Epithelial cell of proximal tubule (primary cell): ENCODE measurements around the gene FAM9B. TPM values are rescaled to one million over a fixed set of nuclear protein-coding genes. Genes with fewer than 3 reads are reported as not detected.

ENCODE experiments used
- DNase-seq: peaks from one replicate; pipeline ENCODE4 v3.0.0-alpha.2; 2011; ENCODE audit warnings: low read depth
- H3K4me3 ChIP-seq: 2 replicates; pipeline ENCODE4 v1.5.1; 2011; ENCODE audit warnings: low read depth, mild to moderate bottlenecking, low read length
- total RNA-seq: library from RNA; depleted of rRNA; stranded (reverse); fragments of >200 nt; gene quantifications from 2 replicates; pipeline ENCODE4 v1.2.3, GENCODE V29; 2015
- TF ChIP-seq, protein P1 (sequence below): conservative IDR thresholded peaks from 2 replicates; pipeline ENCODE4 v1.5.1; 2012; ENCODE audit warnings: low read depth, mild to moderate bottlenecking, low read length

FAM9B gene
- total RNA-seq, result not detected in 2 replicates

DNA sequence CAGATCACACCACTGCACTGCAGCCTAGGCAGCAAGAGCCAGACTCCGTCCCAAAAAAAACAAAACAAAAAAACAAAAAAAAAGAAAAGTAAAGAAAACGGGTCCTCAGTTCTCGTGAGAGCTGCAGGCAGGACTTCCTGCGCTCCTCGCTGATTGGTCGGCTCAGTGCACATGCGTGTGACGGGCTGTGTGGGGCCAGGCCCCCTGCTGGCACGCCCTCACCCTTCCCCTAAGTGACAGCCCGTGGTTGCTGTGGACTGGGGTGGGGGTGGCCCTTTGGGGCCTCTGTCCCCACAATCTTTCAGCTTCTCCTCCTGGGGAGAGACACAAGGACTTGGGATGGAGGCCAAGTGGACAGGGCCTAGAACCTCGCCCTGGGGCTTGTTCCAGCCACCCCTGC lies at the start of gene FAM9B:
TSS of gene FAM9B (minus strand) at position 139 of the 400 bp plus-strand sequence. CDS start 1,141 bp downstream, outside the sequence.
- H3K4me3 ChIP-seq, result no peak within 1 kb of the TSS
- no peak for DNase-seq
- TF ChIP-seq, protein P1, sequence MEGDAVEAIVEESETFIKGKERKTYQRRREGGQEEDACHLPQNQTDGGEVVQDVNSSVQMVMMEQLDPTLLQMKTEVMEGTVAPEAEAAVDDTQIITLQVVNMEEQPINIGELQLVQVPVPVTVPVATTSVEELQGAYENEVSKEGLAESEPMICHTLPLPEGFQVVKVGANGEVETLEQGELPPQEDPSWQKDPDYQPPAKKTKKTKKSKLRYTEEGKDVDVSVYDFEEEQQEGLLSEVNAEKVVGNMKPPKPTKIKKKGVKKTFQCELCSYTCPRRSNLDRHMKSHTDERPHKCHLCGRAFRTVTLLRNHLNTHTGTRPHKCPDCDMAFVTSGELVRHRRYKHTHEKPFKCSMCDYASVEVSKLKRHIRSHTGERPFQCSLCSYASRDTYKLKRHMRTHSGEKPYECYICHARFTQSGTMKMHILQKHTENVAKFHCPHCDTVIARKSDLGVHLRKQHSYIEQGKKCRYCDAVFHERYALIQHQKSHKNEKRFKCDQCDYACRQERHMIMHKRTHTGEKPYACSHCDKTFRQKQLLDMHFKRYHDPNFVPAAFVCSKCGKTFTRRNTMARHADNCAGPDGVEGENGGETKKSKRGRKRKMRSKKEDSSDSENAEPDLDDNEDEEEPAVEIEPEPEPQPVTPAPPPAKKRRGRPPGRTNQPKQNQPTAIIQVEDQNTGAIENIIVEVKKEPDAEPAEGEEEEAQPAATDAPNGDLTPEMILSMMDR, result no peak

DNA sequence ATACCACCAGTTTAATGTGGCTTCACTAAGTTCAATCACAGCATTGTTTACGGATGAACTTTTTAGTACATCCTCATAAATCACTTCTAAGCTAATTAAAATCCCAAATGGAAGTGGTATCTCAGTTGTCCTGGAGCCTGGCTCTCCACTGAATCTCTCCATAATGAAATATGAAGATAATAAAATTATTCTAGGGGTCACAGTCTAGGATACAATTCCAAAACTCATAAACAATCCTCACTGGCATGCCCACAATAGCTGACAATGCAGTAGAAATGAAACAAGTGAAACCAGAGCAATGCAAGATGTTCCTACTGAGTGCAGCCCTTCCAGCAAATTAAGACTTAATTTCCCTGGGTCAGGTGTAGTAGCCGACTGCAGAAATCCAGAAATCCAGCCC lies 47.3 kb upstream of the FAM9B start:
- no peak overlapping the region for H3K4me3 ChIP-seq
- no peak for DNase-seq
- TF ChIP-seq, protein P1, result no peak

DNA sequence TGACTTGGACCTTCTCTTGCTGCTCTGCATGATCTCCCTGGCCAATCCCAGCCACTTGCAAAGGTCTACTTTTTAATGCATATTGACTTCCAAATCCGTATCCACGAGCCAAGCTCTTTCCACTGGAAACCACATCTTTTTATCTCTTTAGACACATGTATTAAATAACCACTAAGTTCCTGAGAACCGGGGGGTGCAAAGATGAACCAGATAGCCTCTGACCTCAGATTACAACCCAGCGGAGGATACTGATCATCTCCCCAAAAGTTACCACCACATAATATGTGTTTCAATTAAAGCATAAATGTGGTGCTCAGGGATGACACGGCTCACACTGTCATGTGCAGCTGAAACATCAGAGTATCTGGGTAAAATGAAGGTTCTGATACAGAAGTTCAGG lies 40.4 kb upstream of the FAM9B start:
- no peak overlapping the region for H3K4me3 ChIP-seq
- TF ChIP-seq, protein P1, result no peak
- no peak for DNase-seq

DNA sequence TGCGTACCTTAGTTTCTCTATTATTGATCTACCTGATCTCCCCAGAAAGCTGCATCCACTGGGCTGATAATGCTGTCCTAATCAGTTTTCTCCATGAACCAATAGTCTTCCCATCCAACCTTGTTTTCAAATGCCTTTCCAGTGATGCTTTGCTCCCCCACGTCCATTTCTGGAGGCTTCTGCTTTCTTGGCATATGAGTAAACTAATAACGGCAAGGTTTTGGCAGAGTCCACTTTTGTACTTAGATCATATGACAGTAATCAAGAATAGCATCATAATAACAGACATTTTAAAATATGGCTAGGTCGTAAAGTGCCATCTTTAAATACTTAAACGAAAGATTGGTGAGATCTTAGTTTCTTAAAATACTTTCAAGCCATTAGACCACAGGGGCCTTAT lies 38.4 kb upstream of the FAM9B start:
- no peak for DNase-seq
- no peak overlapping the region for H3K4me3 ChIP-seq
- TF ChIP-seq, protein P1, result no peak

DNA sequence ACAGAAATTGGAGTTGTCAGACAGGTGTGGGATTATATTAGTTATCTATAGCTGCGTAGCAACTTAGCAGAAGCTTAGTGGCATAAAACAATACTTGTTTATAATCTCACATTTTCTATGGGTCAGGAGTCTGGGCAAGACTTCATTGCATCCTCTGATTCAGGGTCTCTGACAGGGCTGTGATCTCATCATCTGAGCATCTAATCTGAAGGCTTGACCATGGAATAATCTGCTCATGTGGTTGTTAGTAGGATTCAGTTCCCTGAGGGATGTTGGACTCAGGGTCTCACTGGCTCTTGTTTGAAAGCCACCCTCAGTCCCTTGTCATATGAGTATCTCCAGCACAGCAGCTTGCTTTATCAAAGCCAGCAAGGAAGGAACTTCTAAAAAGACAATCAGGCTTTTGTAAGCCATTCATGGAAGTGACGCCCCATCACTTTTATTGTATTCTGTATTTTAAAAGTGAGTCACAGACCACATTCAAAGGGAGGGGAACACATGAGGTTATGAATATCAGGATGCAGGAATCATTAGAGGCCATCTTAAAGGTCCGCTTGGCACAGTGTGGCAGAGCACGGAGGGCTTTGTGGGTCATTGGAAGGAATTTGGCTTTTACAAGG lies 37.2 kb upstream of the FAM9B start:
- TF ChIP-seq, protein P1, result no peak
- H3K4me3 ChIP-seq, result no peak overlapping the region
- no peak for DNase-seq

DNA sequence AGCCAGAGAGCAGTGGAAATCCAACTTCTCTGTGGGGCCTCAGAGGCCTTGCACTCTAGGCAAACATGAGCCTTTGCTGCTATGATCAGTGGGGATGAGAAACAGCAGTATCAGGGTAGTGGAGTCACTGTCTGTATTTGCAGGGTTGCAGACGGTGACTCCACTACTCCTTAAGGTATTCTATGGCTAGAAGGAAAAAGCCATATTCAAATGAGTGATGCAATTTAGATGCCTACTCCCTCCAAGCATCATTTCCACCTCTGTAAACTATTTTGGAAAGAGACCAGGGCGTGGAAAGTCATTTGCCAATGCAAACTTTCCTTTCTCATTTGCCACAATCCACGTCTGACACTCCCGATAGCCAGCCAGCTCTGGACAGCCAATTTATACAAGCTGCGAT lies 35.6 kb upstream of the FAM9B start:
- TF ChIP-seq, protein P1, result no peak
- no peak for DNase-seq
- H3K4me3 ChIP-seq, result no peak overlapping the region

DNA sequence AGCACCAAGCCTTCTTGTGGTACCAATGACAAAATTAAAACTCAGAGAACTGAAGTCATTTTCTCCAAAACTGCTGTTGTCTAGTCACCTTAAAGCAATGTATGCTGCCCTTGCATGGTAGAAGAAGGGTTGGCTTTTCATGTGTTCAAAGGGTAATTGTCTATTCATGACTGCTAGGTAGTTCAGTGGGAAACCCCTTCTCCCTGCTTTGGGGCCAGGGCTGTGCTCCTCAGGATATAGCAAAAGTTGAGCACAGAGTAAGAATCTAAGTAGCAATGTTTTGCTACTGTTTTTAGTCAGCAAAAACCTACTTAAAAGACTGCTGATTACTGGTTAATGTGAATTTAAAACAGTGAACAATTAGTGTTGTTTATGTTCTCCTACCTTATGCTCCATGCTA lies 30.8 kb upstream of the FAM9B start:
- no peak for DNase-seq
- TF ChIP-seq, protein P1, result no peak
- no peak overlapping the region for H3K4me3 ChIP-seq
